ENCODE data around the gene RNF39.

Gene RNF39

GRCh38 chr6:30096829-30097228 lies 21.3 kb upstream of the RNF39 start:
- DNase-seq (ENCODE audit: low read depth): no peak

GRCh38 chr6:30093951-30094661 lies 18.5 kb upstream of the RNF39 start:
- no peak for DNase-seq (ENCODE audit: low read depth)

GRCh38 chr6:30092852-30093543 lies 17.4 kb upstream of the RNF39 start:
- no peak for DNase-seq (ENCODE audit: low read depth)

GRCh38 chr6:30091577-30092381 lies 16.2 kb upstream of the RNF39 start:
- DNase-seq (ENCODE audit: low read depth): no peak

GRCh38 chr6:30087876-30088275 lies 12.3 kb upstream of the RNF39 start:
- no peak for DNase-seq (ENCODE audit: low read depth)

GRCh38 chr6:30077218-30077617 lies 1.6 kb upstream of the RNF39 start:
- no peak for DNase-seq (ENCODE audit: low read depth)

GRCh38 chr6:30075790-30076732 lies 492 bp upstream of the RNF39 start:
- no peak for DNase-seq (ENCODE audit: low read depth)

GRCh38 chr6:30074331-30075093 lies 1.1 kb downstream of the RNF39 start:
- no peak for DNase-seq (ENCODE audit: low read depth)

- DNase-seq (ENCODE audit: low read depth): no peak
These were observed 1.9 kb downstream of the RNF39 start for GRCh38 chr6:30073489-30074235.

- DNase-seq (ENCODE audit: low read depth): no peak
These were observed 3.7 kb downstream of the RNF39 start for GRCh38 chr6:30071858-30072257.

GRCh38 chr6:30071081-30071818 lies 4.3 kb downstream of the RNF39 start:
- DNase-seq (ENCODE audit: low read depth): no peak

GRCh38 chr6:30067460-30068139 lies 8.0 kb downstream of the RNF39 start:
- no peak for DNase-seq (ENCODE audit: low read depth)

- peak; percentile 98 for DNase-seq (ENCODE audit: low read depth)
These were observed 8.8 kb downstream of the RNF39 start, which contains the start of gene PPP1R11 for GRCh38 chr6:30066577-30067459. Gene PPP1R11, plus strand, starts transcription at chr6:30067198. Its CDS starts 213 bp downstream, at chr6:30067411.

GRCh38 chr6:30066082-30066481 lies 9.5 kb downstream of the RNF39 start:
- DNase-seq (ENCODE audit: low read depth): no peak

GRCh38 chr6:30063315-30063714 lies 12.3 kb downstream of the RNF39 start:
- no peak for DNase-seq (ENCODE audit: low read depth)

- no peak for DNase-seq (ENCODE audit: low read depth)
These were observed 12.9 kb downstream of the RNF39 start for GRCh38 chr6:30062471-30063178.

- peak; percentile 13 for DNase-seq (ENCODE audit: low read depth)
These were observed 13.6 kb downstream of the RNF39 start for GRCh38 chr6:30061858-30062458.

All from activated T-helper 1 cell treated with Interleukin-2 at 50 U/mL for 16 hours (primary cell).